ENCODE measurements around the gene ARHGAP28.

The ARHGAP28 gene

DNA sequence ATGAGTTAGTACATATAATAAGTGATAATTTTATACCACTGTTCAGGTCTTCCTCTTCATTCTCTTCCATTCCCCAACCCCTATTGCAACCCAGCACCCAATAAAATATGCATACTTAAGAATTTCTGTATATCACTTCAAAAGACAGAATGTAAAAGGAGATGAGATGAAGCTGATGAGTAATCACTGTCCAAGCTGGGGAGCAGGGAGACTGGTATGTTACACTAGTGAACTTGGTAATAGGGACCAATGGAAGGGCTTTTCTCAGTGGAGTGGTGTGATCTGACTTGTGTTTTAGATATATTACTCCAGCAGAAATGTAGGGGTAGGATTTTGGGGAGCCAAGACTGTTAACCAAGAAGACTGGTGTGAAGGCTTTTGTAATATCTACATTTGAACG lies 18.0 kb upstream of the ARHGAP28 start:
- no peak for TF ChIP-seq CTCF (IDR thresholded peaks at IDR 0.05)
- Histone ChIP-seq H3K27ac (no peak overlapping the region), H3K4me3 (no peak overlapping the region)
- no peak for DNase-seq (ENCODE audit: low spot score)

DNA sequence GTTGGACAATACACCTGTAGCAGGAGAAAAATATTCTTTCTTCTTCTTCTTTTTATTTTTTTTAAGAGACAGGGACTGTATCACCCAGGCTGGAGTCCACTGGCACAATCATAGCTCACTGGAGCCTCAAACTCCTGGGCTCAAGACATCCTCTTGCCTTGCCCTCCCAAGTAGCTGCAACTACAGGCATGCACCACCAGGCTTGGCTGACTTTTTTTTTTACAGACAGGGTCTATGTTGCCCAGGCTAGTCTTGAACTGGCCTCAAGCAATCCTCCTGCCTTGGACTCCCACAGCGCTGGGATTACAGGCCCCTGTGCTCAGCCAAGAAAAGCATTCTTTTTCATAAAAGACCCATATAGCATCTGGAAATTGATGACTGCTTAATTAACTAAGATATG lies 17.1 kb upstream of the ARHGAP28 start:
- Histone ChIP-seq H3K27ac (no peak overlapping the region), H3K4me3 (no peak overlapping the region)
- DNase-seq (ENCODE audit: low spot score): no peak
- TF ChIP-seq CTCF (IDR thresholded peaks at IDR 0.05): no peak

GRCh38 chr18:6714010-6714409 lies 15.5 kb upstream of the ARHGAP28 start:
- Histone ChIP-seq H3K4me3 (no peak overlapping the region), H3K27ac (no peak overlapping the region)
- TF ChIP-seq CTCF (IDR thresholded peaks at IDR 0.05): no peak
- DNase-seq (ENCODE audit: low spot score): no peak

- Histone ChIP-seq H3K27ac (no peak overlapping the region), H3K4me3 (no peak overlapping the region)
- TF ChIP-seq CTCF (IDR thresholded peaks at IDR 0.05): no peak
- DNase-seq (ENCODE audit: low spot score): no peak
Measured at GRCh38 chr18:6718267-6718666, 11.2 kb upstream of the ARHGAP28 start.

GRCh38 chr18:6719098-6719846 lies 10.2 kb upstream of the ARHGAP28 start:
- H3K27ac ChIP-seq: no peak overlapping the region
- no peak for DNase-seq (ENCODE audit: low spot score)
- H3K4me3 ChIP-seq: no peak overlapping the region
- no peak for TF ChIP-seq CTCF (IDR thresholded peaks at IDR 0.05)

DNA sequence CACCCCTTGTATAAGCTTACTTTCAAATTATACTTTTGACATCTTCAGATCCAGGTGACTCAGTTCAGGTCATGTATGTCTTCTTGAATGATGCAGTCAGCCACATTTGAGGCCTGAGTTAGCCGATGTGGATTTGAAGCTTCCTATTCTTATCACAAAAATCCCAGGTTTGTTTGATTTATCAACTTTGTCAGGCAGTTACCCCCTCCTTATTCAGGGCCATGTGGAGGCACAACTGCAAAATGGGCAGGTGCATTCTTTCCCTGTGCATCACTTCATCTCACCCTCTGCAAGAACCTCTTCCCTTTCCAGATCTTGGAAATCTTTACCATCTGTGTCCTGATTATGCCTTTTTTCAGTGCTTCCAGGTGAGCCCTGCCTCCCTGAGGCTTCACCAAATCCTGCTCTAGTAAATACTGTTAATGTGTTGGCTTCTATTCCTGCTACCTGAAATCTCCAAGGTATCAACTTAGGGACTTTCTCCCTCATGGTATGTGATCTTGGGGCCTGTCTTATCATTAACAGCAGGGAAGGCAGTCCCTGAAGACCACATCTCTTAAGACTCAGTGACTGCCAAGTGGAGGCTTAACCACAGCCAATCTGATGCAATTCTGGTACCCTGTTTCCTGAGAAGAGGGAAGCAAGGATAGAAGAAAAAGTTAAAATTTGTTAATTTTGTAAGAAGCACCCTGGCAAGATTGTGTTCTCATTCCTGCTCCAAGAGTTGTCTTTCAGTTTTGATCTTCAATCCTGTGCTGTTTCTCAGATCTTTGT lies 9.4 kb upstream of the ARHGAP28 start:
- TF ChIP-seq CTCF (IDR thresholded peaks at IDR 0.05): no peak
- no peak overlapping the region for H3K27ac ChIP-seq
- H3K4me3 ChIP-seq: no peak overlapping the region
- DNase-seq (ENCODE audit: low spot score): no peak

- no peak for TF ChIP-seq CTCF (IDR thresholded peaks at IDR 0.05)
- Histone ChIP-seq H3K4me3 (no peak overlapping the region), H3K27ac (no peak overlapping the region)
- no peak for DNase-seq (ENCODE audit: low spot score)
Measured at GRCh38 chr18:6721755-6722154, 7.8 kb upstream of the ARHGAP28 start.

Measured in coronary artery (tissue), 2 donors.